Ecto neural progenitor cell (in vitro differentiated cells): ENCODE results near the gene PTK6.

Experiments
- DNase-seq: peaks from one replicate; pipeline ENCODE4 v3.0.0-alpha.2; 2018; ENCODE audit warnings: low spot score

PTK6 gene

DNA sequence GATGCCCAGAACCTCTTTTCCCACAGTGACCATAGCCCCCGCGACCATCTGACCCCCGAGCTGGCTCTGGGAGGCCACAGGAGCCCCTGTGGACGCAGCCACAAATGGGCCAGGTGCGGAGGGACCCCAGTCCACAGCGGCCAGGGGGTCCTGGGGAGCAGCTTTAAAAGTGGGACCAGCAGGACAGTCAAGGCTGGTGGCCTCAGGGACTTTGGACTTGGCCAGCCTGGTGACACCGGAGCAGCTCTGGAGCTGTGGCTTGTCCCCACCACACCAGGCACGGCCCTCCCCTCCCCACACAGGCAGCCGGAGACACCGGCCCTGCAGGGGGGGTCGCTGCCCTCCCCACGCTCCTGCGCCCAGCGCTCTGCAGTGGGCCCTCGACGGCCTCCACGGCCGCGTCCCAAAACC, 20.3 kb upstream of the PTK6 start:
- DNase-seq: no peak

DNA sequence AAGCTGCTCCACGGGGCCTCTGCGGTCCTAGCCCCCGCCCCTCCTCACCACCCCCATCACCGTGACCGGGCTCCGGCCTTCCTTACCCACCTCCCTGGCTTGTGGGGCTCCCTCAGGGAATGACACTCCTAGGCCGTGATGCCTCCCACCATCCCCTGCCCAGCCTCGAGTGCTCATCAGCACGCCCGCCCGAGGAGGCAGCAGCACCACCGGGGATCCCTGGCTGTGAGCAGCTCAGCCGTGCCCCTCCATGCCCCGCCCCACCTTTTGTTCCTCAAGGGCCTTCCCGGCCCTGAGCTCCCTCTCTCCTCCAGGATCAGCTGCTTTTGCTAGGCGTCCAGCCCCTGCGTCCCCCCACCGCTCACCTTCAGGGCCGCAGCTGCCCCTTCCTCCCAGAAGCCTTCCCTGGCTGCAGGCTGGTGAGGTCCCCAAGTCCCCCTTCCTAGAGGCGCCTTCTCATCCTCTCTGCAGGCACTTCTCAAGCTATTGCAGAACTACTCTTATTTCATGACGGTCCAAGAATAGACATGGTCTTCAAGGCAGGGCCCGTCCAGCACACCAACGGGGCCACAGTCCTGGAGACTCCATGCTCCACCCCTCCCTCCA, 19.8 kb upstream of the PTK6 start:
- DNase-seq: peak; percentile 72

DNA sequence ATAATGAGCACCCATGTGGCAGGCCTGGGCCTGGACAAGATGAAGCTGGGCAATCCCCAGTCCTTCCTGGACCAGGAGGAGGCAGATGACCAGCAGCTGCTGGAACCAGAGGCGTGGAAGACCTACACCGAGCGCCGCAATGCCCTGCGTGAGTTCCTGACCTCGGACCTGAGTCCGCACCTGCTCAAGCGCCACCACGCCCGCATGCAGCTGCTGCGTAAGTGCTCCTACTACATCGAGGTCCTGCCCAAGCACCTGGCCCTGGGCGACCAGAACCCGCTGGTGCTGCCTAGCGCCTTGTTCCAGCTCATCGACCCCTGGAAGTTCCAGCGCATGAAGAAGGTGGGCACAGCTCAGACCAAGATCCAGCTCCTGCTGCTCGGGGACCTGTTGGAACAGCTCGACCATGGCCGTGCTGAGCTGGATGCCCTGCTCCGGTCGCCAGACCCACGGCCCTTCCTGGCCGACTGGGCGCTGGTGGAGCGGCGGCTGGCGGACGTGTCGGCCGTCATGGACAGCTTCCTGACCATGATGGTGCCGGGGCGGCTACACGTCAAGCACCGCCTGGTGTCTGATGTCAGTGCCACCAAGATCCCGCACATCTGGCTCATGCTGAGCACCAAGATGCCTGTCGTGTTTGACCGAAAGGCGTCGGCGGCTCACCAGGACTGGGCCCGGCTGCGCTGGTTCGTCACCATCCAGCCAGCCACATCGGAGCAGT, 18.6 kb upstream of the PTK6 start:
- DNase-seq: no peak

DNA sequence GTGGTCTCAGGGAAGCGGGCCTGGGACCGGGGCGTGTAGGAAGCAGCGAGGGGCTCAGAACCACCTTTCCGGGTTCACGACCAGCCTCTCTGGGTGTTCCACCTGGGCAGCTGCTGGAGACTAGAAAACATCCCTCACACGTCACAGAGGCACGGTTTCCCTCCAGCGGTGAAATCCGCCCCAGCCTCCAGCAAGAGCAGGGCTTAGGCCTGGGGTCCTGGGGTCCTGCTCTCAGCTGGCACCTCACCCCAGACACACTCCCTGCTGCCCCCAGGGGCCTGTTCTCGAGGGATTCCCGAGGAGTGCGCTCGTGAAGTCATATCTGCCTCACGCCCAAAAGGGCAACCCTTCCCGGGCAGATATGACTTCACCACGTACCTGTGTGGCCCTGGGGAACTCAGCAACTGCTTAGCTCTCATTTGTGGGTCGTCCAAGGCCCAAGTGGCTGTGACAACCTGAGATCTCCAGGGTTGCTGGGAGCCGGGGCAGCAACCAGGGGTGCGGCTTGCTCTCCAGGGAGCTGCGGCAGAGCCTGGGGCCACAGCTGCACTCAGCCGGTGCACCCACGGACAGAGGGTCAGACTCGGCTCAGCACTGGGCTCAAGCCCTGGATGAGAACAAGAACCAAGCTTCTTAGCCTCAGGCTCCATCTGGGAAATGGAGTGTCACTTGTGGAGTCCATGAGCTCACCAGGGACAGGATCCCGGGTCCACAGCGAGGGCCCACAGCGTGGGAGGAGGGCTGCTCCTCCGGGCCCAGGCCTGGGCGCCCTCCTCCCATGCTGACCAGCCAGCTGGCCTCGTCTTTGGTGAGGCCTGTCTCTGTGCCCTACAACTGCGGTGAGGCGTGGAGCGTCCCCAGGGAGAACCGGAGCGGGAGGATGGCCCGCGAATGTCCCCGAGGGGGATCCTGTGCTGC, 17.4 kb upstream of the PTK6 start:
- no peak for DNase-seq

DNA sequence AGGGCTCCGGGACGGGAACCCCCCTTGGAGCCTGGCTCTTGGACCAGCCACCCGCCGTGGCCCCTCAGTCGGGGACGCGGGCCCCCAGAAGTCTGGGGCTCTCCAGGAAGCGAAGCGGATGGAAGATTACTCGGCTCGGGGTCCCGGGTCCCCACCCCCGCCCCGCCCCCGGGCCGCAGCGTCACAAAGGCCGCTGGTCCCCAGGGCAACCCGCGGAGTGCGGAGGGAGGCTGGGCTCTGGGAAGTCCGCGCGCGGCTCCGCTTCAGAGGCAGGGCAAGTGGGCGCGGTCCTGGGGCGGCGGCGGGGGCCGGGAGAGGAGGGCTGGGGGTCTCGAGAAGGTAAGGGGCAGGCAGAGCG, 16.7 kb upstream of the PTK6 start, which contains the start of gene FNDC11:
FNDC11 (plus strand) TSS at position 227 of the 358 bp plus-strand sequence. CDS start 1,505 bp downstream, outside the sequence.
- peak; percentile 84 for DNase-seq

DNA sequence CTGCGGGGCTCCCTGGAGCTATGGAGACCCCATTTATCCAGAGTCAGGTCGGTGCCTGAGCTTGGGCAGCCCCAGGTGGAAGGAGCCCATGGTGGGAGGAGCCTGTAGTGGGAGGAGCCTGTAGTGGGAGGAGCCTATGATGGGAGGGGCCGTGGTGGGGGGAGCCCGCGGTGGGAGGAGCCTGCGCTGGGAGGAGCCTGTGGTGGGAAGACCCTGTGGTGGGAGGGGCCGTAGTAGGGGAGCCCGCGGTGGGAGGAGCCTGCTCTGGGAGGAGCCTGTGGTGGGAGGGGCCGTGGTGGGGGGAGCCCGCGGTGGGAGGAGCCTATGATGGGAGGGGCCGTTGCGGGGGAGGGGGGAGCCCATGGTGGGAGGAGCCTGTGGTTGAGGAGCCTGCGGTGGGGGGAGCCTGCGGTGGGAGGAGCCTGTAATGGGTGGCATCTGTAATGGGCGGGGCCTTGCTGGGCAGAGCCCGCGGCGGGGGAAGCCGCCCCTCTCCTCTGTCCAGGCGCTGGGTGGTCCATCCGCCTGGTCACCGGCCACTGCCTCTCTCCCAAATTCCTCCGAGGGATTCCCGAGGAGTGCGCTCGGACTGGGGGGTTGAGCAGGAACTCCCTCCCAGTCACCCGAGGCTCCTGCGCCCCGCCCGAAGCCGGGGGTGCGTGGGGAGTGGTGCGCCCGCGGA, 16.2 kb upstream of the PTK6 start:
- DNase-seq: peak; percentile 98

DNA sequence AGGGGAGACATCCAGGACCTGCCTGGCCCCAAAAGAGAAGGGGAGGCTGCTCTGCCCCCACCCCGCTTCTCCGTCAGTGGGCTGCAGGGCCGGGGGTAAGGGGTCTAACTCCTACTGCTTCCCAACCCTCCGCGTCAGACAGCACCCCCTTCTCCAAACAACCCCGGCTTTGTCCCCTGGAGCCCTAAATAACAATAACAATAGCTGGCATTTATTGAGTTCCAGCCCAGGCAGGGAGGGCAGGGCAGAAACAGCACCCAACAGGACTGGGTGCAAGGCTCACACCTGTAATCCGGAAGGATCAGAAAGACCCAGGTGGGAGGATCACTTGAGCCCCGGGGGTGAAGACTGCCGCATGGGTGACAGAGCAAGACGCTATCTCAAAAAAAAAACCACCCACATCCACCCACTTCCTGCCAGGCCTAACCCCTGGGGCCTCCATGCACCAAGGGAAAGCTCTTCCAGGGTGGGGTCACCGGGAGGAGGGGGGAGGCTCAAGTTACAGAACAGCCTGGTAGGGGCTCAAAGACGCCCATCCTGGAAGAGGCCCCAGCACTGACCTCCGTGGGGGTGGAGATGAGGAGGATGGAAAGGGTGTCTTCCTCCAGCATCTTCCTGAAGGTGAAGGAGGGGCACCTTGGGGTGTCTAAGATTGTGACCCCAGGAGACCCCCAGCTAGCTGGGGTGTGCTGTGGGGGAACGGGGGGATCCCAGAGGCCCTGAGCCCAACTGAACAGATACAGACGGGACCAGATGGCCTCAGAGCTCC, 15.5 kb upstream of the PTK6 start:
- no peak for DNase-seq

DNA sequence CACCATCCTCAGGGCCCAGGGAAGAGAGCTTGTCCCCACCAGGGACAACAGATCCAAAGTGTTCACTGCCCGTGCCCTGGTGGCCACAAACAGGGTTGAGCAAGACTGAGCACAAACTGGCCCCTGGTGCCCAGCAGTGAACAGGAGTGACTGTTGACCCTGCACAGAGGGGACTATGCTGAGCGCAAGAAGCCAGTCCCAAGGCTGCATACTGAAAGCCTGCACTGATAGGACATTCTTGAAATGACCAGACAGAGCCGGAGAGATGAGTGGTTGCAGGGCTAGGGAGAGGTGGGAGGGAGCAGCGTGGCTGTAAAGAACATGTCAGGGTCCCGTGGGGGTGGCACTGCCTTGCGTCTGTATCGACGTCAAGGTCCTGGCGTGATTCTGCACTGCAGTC, 13.9 kb upstream of the PTK6 start:
- DNase-seq: no peak

DNA sequence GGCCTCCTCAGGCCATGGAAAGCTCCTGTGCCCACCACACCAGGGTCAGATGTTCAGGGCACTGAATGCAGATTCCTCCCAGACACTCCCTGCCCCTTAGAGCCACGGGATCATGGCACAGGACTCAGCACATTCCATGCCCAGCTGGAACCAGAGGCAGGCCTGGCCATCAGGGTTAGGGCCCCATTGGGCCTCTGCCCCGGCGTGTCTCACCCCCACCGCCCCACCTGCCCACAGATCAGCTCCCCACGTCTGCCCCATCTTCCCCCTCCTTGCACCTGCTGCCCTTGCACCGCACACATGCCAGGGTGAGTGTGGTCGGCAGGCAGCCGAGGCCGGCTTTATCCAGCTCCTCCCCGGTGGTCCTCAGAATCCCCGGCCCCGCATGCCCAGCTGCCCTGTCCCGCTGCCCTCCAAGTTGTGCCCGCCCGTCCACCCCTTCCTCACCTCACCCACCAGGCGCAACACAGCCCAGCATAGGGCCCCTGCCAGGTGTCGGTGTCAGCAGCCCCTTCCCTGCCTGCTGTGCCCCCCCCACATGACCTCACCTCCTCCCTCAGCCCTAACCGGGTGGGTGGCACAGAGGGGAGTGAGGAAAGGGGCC, 12.6 kb upstream of the PTK6 start:
- DNase-seq: no peak

DNA sequence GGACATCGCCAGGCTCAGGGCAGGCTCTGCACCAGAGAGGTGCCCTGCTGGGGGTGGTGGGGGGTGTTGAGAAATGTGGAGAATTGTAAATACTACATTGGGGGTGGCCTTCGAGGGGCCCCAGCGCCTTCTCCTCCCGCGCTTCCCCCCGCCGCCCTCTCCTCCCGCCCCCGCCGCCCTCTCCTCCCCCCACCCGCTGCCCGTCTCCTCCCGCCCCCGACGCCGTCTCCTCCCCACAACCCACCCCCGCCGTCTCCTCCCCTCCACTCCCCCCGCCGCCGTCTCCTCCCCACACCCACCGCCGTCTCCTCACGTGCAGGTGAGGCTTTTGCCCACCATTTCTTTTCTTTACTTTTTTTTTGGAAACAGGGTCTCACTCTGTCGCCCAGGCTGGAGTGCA, 11.8 kb upstream of the PTK6 start:
- DNase-seq: no peak

DNA sequence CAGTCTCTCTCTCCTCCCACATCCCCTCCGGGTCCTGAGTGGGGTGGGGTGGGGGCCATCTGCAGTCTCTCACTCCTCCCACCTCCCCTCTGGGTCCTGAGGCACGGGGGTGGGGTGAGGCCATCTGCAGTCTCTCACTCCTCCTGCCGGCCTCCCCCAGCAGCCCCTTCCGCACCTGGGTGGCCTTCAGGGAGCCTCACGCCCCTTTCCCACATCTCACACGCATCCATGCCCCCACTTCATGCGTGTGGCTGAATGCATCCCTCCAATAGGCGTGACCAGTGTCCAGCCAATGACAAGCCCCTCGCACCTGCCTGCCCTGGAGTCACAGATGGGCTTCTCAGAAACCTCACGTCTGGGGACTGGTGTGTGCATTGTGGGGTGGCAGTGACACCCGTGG, 11.4 kb upstream of the PTK6 start:
- no peak for DNase-seq

DNA sequence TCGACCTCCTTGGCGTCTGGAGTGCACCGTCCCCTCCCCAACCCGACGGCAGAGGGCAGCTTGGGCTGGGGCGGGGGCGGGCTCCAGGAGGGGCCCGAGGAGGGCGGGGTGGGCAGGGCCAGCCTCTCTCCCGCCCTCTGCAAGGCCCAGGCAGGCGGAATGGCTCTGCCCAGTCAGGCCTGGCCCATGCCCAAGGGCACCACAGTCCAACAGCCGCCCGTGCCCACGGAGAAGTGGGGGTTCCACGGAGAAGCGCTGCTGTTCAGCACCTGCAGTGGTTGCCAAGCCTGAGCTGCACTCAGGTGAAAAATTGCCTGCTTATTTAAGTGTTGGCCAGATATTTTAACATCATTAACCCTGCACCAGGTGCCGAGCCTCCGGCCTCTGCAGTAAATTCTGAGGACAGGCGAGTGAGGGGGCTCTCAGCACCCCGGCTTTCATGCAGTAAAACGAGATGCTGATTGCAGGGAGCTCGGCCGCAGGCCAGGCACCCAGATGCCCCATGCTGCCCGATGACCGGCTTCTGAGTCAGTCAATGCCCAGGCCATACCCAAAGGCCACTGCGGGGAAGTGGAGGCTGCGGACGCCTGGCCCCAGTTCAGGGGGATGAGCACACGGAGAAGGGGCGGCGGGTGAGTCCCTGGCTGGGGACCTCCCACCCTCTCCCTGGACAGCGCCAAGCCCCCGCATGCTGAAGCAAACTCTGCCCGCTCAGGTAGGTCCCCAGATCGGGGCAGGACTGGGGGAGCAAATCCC, 10.7 kb upstream of the PTK6 start, which contains the start of gene SRMS:
SRMS (minus strand) TSS at position 25 of the 756 bp plus-strand sequence. CDS start 286 bp downstream, outside the sequence.
- no peak for DNase-seq

DNA sequence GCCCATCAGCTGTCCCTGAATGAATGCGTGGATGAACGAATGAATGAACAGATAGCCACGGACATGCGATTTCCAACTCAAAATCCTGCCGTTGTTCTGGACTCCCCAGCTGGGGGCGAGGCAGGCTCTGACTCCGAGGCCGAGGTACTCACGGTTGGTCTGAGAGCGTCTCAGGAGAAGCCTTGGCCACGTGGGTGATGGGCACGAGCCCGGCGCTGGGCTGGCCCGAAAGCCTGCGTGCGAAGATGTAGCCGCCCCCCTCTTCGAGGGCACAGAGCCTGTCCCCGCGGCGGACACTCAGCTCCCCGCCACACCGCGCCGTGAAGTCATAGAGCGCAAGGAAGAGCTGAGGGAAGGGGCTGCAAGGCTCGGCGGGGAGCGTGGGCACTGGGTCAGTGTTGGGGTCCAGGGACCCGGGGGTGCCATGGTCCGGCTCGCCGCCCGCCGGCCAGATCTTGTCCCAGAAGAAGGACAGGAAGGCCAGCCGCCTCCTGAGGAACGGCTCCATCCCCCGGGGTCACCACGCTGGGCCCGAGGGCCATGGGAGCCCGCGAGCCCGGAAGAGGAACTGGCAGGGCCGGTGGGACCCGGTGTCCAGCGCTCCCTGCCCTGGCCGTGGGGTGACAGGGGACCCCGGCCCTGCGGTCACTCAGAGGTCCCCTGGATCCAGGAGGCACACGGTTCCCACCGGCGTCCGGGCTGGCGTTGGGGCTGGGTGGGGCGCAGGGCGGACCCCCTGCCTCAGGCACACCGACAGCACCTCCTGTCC, 10.0 kb upstream of the PTK6 start:
- no peak for DNase-seq

DNA sequence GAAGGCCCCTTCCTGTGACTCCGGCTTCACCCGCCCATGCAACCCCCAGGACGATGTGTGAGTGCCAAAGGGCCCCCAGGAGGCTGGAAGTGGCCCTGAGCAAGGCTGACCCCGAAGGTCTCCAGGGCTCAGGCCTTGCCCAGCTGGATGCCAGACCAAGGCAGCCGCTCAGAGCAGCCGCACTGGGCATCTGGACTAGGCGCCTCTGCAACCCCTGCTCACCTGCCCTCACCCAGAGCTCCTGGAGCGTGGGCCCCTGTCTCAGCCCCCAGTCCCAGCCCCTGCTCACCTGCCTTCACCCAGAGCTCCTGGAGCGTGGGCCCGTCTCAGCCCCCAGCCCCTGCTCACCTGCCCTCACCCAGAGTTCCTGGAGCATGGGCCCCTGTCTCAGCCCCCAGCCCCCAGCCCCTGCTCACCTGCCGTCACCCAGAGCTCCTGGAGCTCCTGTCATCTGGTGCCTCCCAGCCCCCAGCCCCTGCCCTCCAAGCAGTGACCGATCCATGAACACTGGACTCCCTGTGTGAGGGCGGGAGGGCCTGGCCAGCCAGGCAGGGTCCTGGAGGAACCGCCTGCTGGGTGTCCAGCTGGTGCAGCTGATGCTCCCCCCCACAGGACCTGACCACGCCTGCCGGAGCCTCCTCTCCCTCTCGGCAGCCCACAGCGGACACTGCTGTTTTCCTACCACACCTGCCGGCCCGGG, 9.2 kb upstream of the PTK6 start:
- DNase-seq: no peak

DNA sequence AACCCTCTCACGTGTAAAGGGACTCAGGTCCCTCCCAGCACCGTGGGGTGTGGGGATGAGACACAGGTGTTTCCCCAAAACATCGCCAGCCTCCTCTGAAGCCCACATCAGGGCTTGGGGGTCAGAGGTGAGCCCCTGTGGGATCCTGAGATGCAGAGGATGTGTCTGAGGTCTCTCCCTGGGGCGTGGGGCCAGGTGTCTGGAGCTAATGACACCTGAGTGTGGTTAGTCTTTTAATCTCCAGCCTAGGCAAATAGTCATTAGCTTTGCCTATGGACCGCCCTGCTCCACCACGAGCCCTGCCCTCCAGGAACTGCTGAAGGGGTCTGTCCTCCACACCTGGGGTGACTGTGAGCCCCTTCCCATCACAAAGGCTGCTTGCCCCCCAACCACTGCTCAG, 8.6 kb upstream of the PTK6 start:
- no peak for DNase-seq

DNA sequence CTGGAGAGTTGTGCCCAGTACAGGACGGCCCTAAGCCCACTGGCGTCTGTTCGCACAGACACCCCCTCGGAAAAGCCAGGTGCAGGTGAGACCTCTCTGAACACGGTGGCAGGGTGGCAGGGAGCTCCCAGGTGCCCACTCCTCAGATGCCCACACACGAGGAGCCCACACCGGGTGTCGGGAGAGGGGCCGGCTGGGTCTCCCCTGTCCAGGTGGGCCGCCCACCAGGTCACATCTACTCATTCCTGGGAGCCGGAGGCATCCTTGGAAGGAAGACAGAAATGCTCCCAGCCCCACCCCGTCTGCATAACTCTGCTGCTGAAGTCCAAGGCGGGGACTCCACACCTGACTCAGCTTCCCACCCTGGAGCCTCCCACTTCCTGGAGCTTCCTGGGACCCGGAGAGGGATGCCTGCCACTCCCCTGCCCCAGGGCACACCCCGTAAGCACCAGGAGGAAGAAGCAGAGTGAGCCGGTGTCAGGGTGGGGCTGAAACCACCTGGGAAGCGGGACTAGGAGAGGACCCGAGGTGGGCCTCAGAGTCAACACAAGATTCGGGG, 7.9 kb upstream of the PTK6 start:
- no peak for DNase-seq

DNA sequence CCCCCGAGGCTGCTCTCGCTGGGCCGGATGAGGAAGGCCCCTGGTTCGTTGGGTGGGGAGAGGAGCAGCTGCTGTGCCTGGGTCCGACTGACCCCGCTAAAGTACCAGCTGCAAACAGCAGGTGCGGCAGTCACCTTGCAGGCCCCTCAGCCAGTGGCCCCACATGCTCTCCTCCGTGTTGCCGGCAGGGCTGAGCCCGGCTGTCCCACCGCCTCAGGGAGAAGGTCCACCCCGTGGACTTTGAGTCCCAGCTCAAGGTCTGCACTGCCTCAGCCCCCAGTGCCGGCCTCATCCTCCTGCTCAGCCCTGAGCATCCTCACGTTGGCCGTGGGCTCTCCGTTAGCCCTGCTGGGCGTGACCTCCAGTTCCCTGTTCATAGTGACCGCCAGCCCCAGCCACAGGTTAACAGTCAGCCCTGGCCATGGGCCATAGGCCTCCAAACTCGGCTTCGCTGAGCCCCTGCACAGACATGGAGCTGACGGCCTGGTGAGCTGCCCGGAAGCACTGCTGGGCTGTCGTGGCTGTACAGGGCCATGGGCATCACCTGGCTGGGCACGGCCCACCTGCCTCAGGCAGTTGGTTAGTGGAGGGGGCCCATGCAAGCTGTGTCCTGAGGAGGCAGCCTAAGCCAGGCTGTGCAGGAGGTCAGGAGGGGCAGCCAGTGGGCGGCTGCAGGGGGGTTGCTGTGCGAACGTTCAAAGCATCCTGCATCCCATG, 7.2 kb upstream of the PTK6 start:
- no peak for DNase-seq

DNA sequence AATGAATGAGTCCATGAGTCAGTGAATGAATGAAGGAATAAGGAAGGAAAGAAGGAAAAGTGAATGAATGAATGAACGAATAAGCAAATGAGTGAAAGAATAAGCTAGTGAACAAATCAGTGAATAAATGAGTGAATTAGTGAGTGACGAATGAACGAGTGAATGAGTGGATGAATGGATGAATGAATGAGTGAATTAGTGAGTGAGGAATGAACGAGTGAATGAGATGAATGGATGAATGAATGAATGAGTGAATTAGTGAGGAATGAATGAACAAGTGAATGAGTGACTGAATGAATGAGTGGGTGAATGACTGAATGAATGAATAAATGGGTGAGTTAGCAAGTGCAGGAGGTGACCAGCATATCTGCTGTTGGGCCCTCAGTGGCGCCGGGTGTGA, 6.6 kb upstream of the PTK6 start:
- DNase-seq: no peak
